Keratinocyte (primary cell): ENCODE results near the gene BACH1.

Source experiments
- CTCF ChIP-seq, 3 experiments: IDR thresholded peaks in 1 of 3; conservative IDR thresholded peaks in 1 of 3; optimal IDR thresholded peaks in 1 of 3; 2 replicates in 2 of 3; 3 replicates in 1 of 3; pipeline versions ENCODE3 to v1.5.1; 2011; ENCODE audit warnings: low read length in 3 of 3, mild to moderate bottlenecking in 3 of 3, moderate library complexity in 2 of 3, control low read depth in 1 of 3, inconsistent platforms in 1 of 3; ENCODE audit not compliant: insufficient read depth in 2 of 3; ENCODE audit errors: extremely low read depth in 1 of 3
- EZH2 ChIP-seq: IDR thresholded peaks from one replicate; pipeline ENCODE4 v1.6.1; 2012; ENCODE audit warnings: inconsistent platforms, mild to moderate bottlenecking, low read length, moderate library complexity

- TF ChIP-seq CTCF (optimal IDR thresholded peaks at IDR 0.05 in 1 of 3, IDR thresholded peaks at IDR 0.05 in 1 of 3, conservative IDR thresholded peaks at IDR 0.05 in 1 of 3; ENCODE audit: extremely low read depth in 1 of 3, insufficient read depth in 2 of 3, low read length in 3 of 3) (no peak), EZH2 (no peak)
Measured at GRCh38 chr21:29305561-29305960, 6.8 kb downstream of the BACH1 start.
